ENCODE measurements around the gene MGAT4C.

DNA sequence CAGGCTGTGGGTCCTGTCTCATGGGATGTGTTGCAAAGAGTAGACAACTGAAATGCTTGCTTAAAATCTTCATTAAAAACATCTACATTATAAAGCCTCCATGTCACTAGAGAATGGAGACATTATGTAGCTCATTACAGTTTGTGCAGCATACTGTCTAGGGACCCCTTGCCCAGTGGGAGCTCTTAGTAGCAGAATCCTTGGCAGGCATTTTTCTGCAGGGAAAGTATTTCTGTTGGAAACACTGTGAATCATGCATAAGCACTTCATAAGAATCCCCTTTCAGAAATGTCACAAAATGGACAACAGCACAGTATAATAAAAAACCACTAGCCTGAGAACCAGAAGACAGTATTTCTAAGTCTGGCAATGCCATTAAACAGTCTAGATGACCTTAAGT, 174.3 kb downstream of the MGAT4C start:
- TF ChIP-seq CTCF (conservative IDR thresholded peaks at IDR 0.05; ENCODE audit: low read depth in 2 of 2) (no peak), POLR2AphosphoS5 (IDR thresholded peaks at IDR 0.05; ENCODE audit: low read depth) (no peak), EZH2 (IDR thresholded peaks at IDR 0.05; ENCODE audit: low read depth, unreplicated experiment) (no peak), EZH2phosphoT487 (IDR thresholded peaks at IDR 0.05; ENCODE audit: unreplicated experiment) (no peak), CREB1 (CRISPR knock-in tag; IDR thresholded peaks at IDR 0.05; ENCODE audit: low read depth) (no peak), STAT1 (IDR thresholded peaks at IDR 0.05; ENCODE audit: unreplicated experiment) (no peak)
- TF ChIP-seq, protein P1, sequence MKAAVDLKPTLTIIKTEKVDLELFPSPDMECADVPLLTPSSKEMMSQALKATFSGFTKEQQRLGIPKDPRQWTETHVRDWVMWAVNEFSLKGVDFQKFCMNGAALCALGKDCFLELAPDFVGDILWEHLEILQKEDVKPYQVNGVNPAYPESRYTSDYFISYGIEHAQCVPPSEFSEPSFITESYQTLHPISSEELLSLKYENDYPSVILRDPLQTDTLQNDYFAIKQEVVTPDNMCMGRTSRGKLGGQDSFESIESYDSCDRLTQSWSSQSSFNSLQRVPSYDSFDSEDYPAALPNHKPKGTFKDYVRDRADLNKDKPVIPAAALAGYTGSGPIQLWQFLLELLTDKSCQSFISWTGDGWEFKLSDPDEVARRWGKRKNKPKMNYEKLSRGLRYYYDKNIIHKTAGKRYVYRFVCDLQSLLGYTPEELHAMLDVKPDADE (IDR thresholded peaks at IDR 0.05): no peak

Data from GM23338 (cell line).